Measurements from ENCODE around the gene SERTAD3. TPM values are rescaled to one million over a fixed set of nuclear protein-coding genes. Genes with fewer than 3 reads are reported as not detected.

SERTAD3 gene
- total RNA-seq, 1 experiment from 2014 or later = 30.9 TPM

DNA sequence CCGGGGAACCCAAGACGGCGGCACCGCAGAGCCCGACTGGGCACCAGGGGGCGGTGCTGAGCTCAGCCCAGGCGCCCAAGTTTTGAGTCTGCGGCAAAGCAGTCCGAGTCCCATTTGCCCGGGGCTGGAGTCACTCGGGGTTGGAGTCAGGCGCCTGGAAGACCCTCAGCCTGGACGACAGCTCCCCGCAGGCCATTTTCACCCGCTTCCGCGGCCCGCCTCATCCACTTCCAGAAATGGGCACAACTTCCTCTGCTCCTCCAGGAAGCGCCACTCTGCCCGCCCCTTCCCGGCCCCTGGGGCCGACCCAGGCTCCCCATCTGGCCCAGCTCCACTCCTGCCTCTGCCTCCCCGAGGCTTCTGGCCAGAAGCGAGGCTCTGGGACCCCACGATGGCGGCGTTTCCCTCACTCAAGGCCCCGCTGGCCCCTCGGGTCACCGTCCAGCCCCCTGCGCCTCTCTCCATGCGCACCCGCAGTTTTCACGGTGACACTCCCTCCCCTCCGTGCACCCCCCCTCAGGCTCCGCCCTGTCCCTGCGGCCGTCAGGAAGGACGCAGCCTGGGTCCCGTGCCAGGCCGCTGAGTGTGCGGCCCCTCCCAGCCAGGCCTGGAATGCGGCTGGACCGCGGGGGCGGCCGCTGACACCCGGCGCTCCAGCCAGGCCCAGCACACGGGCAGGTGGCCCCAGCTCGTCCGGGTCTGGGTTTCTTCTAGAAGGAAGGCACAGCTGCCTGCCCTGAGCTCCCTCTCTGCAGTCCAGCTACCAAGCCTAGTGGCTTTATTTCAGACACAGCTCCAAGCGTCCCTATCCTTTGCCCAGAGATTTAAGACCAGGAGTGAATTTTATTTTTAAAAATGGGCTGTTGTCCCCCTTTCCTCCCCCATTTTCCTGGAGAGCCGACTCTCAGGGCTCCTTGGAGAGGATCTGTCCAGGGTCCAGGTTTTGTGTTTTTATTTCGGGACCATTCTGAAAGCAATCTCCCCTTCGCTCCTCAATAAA, 23.1 kb downstream of the SERTAD3 start:
- Histone ChIP-seq H3K4ac (ENCODE audit: low read depth, low read length) (no peak overlapping the region), H3K9me3 (ENCODE audit: control insufficient read depth, low read depth, low read length) (no peaks in the 10 kb centered on the region)

More for the DNA sequence above, 23.1 kb downstream of the SERTAD3 start:
- peaks cover 0 to 5% (median 4%) of the 10 kb centered on the region in 3 experiments; a peak in 3 of 7 replicates for H3K36me3 Mint-ChIP-seq (ENCODE audit: insufficient read depth in 1 of 3, low read depth in 3 of 3)
- Histone ChIP-seq H2BK120ac (ENCODE audit: low read depth, low read length, poor library complexity, severe bottlenecking) (no peak overlapping the region), H3K27me3 (ENCODE audit: insufficient read depth, low read length) (no peaks in the 10 kb centered on the region), H2AK5ac (ENCODE audit: insufficient read length, low read length) (no peak overlapping the region), H3K79me1 (ENCODE audit: insufficient read depth, low read depth, low read length, poor library complexity, severe bottlenecking) (no peaks in the 10 kb centered on the region), H4K91ac (ENCODE audit: insufficient read length, low read depth, low read length) (no peak overlapping the region), H3K27ac (ENCODE audit: insufficient read length, low read depth, low read length) (no peak overlapping the region), H4K8ac (replicated peaks; ENCODE audit: insufficient read length, low read depth, low read length) (no peak overlapping the region), H3K9ac (ENCODE audit: extremely low read depth, insufficient read length, low read length) (no peak overlapping the region), H4K20me1 (ENCODE audit: control insufficient read depth, insufficient read depth, insufficient read length) (no peaks in the 10 kb centered on the region), H3K23ac (ENCODE audit: insufficient read length, low read depth, low read length) (no peak overlapping the region), H3T11ph (ENCODE audit: low read length) (no peak overlapping the region), H3K79me2 (ENCODE audit: insufficient read depth, low read length) (no peaks in the 10 kb centered on the region), H2BK15ac (ENCODE audit: low read depth, low read length) (no peak overlapping the region), H3K4me2 (ENCODE audit: insufficient read depth, insufficient read length, low read length) (peak overlapping the region; percentile 55), H3K56ac (ENCODE audit: insufficient read length, low read depth, low read length) (no peak overlapping the region), H2BK20ac (ENCODE audit: low read depth, low read length, poor library complexity, severe bottlenecking) (no peak overlapping the region), H3K18ac (ENCODE audit: insufficient read length, low read depth, low read length) (peak overlapping the region; percentile 59), H2BK5ac (ENCODE audit: insufficient read length, low read length) (no peak overlapping the region), H3K4me1 (ENCODE audit: insufficient read depth, low read length) (no peaks in the 10 kb centered on the region; the same call in 1 of the 2 replicates), H3K23me2 (ENCODE audit: insufficient read length, low read depth, low read length, poor library complexity, severe bottlenecking) (peaks cover 11% of the 10 kb centered on the region), H2AFZ (ENCODE audit: low read length) (no peak overlapping the region), H4K5ac (ENCODE audit: insufficient read length, low read depth, low read length) (no peak overlapping the region), H3K14ac (ENCODE audit: insufficient read depth, low read length) (peak overlapping the region; percentile 33), H2BK12ac (ENCODE audit: insufficient read length, low read depth, low read length) (no peak overlapping the region)
- DNase-seq = peak; percentile 89
- peak overlapping the region; percentile 95 to 99 (median 96) for H3K27ac Mint-ChIP-seq
- TF ChIP-seq, protein P1, sequence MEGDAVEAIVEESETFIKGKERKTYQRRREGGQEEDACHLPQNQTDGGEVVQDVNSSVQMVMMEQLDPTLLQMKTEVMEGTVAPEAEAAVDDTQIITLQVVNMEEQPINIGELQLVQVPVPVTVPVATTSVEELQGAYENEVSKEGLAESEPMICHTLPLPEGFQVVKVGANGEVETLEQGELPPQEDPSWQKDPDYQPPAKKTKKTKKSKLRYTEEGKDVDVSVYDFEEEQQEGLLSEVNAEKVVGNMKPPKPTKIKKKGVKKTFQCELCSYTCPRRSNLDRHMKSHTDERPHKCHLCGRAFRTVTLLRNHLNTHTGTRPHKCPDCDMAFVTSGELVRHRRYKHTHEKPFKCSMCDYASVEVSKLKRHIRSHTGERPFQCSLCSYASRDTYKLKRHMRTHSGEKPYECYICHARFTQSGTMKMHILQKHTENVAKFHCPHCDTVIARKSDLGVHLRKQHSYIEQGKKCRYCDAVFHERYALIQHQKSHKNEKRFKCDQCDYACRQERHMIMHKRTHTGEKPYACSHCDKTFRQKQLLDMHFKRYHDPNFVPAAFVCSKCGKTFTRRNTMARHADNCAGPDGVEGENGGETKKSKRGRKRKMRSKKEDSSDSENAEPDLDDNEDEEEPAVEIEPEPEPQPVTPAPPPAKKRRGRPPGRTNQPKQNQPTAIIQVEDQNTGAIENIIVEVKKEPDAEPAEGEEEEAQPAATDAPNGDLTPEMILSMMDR (conservative IDR thresholded peaks at IDR 0.05) = peak; percentile 98
- H3K9me3 Mint-ChIP-seq = peaks cover 0 to 3% of the 10 kb centered on the region in 2 experiments; a peak in 1 of 5 replicates
- peaks cover 23 to 28% of the 10 kb centered on the region in 2 experiments for H3K4me1 Mint-ChIP-seq
- peak overlapping the region; percentile 68 to 80 for H3K4me3 Mint-ChIP-seq
- H3K27me3 Mint-ChIP-seq (ENCODE audit: low read depth) = peaks cover 7% of the 10 kb centered on the region
- WGBS (ENCODE audit: extremely low coverage, insufficient read length, low lambda C conversion rate) = no CpG with 5 or more reads among the region's 56 CpGs
